ENCODE data around the gene ZDHHC3. TPM values are rescaled to one million over a fixed set of nuclear protein-coding genes. Genes with fewer than 3 reads are reported as not detected.

The ZDHHC3 gene
- total and polyA plus RNA-seq, 12 donors: 19.0 to 52.2 (median 42.2) TPM

DNA sequence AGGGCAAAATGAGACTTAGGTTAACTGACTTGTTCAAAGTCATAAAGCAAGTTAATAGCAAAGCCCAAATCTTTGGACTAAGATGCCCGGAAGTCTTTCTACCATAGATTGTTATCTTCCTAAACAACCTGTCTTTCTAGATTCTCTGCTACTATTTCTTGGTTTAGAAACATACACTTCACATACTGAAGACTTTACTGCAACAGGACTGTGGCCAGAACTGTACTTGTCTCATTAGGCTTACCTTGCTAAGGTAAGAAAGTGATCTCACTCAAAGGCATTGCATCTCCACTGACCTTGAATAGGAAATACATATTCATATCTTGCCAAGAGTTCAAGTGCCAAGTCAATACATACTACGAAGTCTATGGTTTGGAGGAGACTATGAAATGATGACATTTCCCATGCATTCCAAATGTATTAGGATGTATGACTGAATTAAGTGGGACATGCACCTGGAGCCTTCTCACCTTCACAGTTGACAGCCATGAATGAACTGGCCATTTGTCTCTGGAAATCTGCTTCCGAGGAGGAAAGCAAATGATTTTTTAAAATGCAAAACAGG is 5.0 kb downstream of the ZDHHC3 start:
- intact Hi-C loops (cut with DNase I): loop anchor here in 1 of 10 donors (10.0 kb wide), 1 partner anchor 64 kb away; no protein-coding TSS in a partner anchor
- no peaks in the 10 kb centered on the region for H3K9me3 ChIP-seq
- TF ChIP-seq, protein P1, sequence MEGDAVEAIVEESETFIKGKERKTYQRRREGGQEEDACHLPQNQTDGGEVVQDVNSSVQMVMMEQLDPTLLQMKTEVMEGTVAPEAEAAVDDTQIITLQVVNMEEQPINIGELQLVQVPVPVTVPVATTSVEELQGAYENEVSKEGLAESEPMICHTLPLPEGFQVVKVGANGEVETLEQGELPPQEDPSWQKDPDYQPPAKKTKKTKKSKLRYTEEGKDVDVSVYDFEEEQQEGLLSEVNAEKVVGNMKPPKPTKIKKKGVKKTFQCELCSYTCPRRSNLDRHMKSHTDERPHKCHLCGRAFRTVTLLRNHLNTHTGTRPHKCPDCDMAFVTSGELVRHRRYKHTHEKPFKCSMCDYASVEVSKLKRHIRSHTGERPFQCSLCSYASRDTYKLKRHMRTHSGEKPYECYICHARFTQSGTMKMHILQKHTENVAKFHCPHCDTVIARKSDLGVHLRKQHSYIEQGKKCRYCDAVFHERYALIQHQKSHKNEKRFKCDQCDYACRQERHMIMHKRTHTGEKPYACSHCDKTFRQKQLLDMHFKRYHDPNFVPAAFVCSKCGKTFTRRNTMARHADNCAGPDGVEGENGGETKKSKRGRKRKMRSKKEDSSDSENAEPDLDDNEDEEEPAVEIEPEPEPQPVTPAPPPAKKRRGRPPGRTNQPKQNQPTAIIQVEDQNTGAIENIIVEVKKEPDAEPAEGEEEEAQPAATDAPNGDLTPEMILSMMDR (IDR thresholded peaks at IDR 0.05): no peak
- H3K27ac ChIP-seq: no peak overlapping the region
- ATAC-seq: no peak
- H3K4me3 ChIP-seq: no peak overlapping the region
- DNase-seq: no peak
- 80 to 82% methylated on average over 3 of the region's 3 CpGs for WGBS, 2 donors
- no peaks in the 10 kb centered on the region for H3K36me3 ChIP-seq
- H3K27me3 ChIP-seq: no peaks in the 10 kb centered on the region
- peaks cover 11 to 71% (median 41%) of the 10 kb centered on the region in 9 donors for H3K4me1 ChIP-seq

DNA sequence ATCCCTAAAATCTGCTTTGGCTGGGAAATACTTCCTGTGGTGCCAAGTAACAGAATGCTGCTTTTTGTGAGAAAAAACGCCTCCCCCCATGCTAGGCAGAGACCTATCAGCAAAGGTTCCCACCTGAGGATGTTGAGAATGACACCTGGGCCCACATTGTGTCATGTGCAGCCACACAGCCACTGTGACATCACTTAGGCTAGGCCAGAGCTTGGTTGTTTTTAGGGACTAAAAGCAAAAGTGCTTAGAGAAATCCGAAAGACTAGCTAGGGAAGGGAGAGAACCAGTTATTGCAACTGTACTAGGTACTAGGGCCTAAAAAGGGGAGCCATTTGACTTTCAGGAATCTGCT is 6.2 kb downstream of the ZDHHC3 start:
- no peaks in the 10 kb centered on the region for H3K27me3 ChIP-seq
- no peak overlapping the region for H3K4me3 ChIP-seq
- 82 to 85% methylated on average over 2 of the region's 2 CpGs for WGBS, 2 donors
- H3K36me3 ChIP-seq: no peaks in the 10 kb centered on the region
- H3K27ac ChIP-seq: peak overlapping the region in 2 of 10 donors; percentile 45 to 57
- TF ChIP-seq, protein P1 (IDR thresholded peaks at IDR 0.05): no peak
- ATAC-seq (peak in 1 of 8 donors; percentile 14), DNase-seq (no peak)
- H3K9me3 ChIP-seq: no peaks in the 10 kb centered on the region
- H3K4me1 ChIP-seq: peaks cover 10 to 69% (median 41%) of the 10 kb centered on the region in 9 donors
- intact Hi-C loops (cut with DNase I): loop anchor here in 1 of 10 donors (10.0 kb wide), 1 partner anchor 65 kb away; no protein-coding TSS in a partner anchor

DNA sequence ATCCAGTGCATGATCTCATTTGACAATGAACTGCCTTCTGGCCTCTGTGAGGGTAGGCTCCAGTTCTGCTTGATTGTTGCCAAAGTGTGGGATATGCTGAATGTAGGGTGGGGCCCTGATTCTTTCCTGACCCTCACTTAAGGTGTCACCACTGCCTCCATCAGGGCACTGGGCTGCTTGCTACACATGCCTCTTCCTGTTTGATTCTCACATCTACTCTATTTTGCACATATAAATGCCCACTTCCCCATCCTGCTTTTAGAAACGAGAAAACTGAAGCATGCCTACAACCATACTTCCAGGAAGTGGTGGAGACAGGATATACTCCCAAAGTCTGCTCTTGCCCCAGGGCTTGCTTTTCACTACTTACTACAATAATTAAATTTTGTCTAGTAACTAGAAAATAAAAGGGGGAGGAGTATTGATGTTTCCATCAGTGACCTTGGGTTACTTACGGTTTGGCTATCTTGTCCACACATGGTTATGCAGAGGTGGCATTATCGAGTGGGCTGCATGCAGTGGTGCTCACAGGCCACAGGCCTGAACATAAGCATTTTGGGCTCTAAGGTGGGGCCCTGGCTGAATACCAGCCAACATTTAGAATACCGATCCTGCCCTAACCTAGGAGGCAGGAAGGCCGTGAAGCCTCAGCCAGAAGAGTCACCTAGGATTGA is 6.7 kb downstream of the ZDHHC3 start:
- no peak for DNase-seq
- Histone ChIP-seq H3K4me1 (peaks cover 4 to 64% (median 36%) of the 10 kb centered on the region in 9 donors), H3K27ac (peak overlapping the region in 5 of 10 donors; percentile 11 to 57 (median 33)), H3K4me3 (no peak overlapping the region), H3K9me3 (no peaks in the 10 kb centered on the region), H3K36me3 (no peaks in the 10 kb centered on the region), H3K27me3 (no peaks in the 10 kb centered on the region)
- TF ChIP-seq, protein P1 (IDR thresholded peaks at IDR 0.05): no peak
- ATAC-seq: peak in 3 of 8 donors; percentile 25 to 55 (median 30)
- 64 to 81% methylated on average over 5 of the region's 5 CpGs for WGBS, 2 donors
- intact Hi-C loops (cut with DNase I): no loop called here

DNA sequence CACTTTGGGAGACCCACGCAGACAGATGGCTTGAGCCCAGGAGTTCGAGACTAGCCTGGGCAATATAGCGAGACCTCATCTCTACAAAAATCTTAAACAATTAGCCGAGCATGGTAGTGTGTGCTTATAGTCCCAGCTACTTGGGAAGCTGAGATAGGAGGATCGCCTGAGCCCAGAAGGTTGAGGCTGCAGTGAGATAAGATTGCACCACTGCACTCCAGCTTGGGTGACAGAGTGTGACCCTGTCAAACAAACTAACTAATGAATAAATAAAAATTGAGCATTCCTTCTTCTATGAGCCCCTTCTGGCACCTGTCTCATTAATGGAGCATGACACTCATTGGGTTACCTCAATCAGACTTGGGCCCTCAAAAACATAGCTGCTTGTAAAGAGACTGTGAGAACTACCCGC is 7.5 kb downstream of the ZDHHC3 start:
- Histone ChIP-seq H3K9me3 (no peaks in the 10 kb centered on the region), H3K4me1 (peaks cover 3 to 61% (median 30%) of the 10 kb centered on the region in 9 donors), H3K36me3 (no peaks in the 10 kb centered on the region), H3K27ac (peak overlapping the region in 3 of 10 donors; percentile 3 to 57 (median 45)), H3K27me3 (no peaks in the 10 kb centered on the region), H3K4me3 (no peak overlapping the region)
- TF ChIP-seq, protein P1 (IDR thresholded peaks at IDR 0.05): no peak
- 84 to 86% methylated on average over 6 of the region's 6 CpGs for WGBS, 2 donors
- intact Hi-C loops (cut with DNase I): no loop called here
- ATAC-seq (no peak), DNase-seq (no peak)

Measured in heart right ventricle (tissue), 16 donors.